Loucy (cell line): ENCODE results near the gene SPIC.

Experiments used
- H2AFZ ChIP-seq: fragments of 200-600 bp; sonication (generic); 2 replicates; pipeline ENCODE4 v1.6.0; 2016; ENCODE audit warnings: antibody characterized with exemption, mild to moderate bottlenecking, low read length, moderate library complexity
- H3F3A ChIP-seq: fragments of 200-600 bp; 2 replicates; pipeline ENCODE4 v1.6.0; 2016; ENCODE audit warnings: antibody characterized with exemption, low read depth, mild to moderate bottlenecking
- H3K27me3 ChIP-seq: fragments of 200-600 bp; sonication (generic); 2 replicates; pipeline ENCODE4 v1.6.1; 2014; ENCODE audit warnings: low read length, mild to moderate bottlenecking; ENCODE audit not compliant: insufficient read depth, poor library complexity, severe bottlenecking
- H3K36me3 ChIP-seq: fragments of 200-600 bp; sonication (generic); 2 replicates; pipeline ENCODE4 v1.6.1; 2016; ENCODE audit warnings: low read length; ENCODE audit not compliant: insufficient read depth
- H3K4me1 ChIP-seq: fragments of 200-600 bp; sonication (generic); 2 replicates; pipeline ENCODE4 v1.5.1; 2014; ENCODE audit warnings: low read length, mild to moderate bottlenecking; ENCODE audit not compliant: insufficient read depth, poor library complexity, severe bottlenecking
- H3K4me2 ChIP-seq: fragments of 200-600 bp; sonication (generic); 2 replicates; pipeline ENCODE4 v1.6.0; 2014; ENCODE audit warnings: antibody characterized with exemption, low read length, low read depth, mild to moderate bottlenecking; ENCODE audit not compliant: poor library complexity, severe bottlenecking
- H3K4me3 ChIP-seq: fragments of 200-600 bp; sonication (generic); 2 replicates; pipeline ENCODE4 v1.5.1; 2014; ENCODE audit warnings: low read length, mild to moderate bottlenecking, mixed read lengths; ENCODE audit not compliant: poor library complexity, severe bottlenecking
- H3K79me2 ChIP-seq: fragments of 200-600 bp; sonication (generic); 2 replicates; pipeline ENCODE4 v1.6.1; 2014; ENCODE audit warnings: low read length; ENCODE audit not compliant: insufficient read depth
- H3K9ac ChIP-seq: fragments of 200-600 bp; sonication (generic); 2 replicates; pipeline ENCODE4 v1.6.0; 2014; ENCODE audit warnings: mild to moderate bottlenecking, low read depth, low read length, moderate library complexity; ENCODE audit not compliant: poor library complexity, severe bottlenecking
- H3K9me2 ChIP-seq: fragments of 200-600 bp; sonication (generic); replicated peaks from 2 replicates; pipeline ENCODE4 v1.6.1; 2016; ENCODE audit warnings: low read depth, low read length, mixed read lengths
- H3K9me3 ChIP-seq: fragments of 200-600 bp; sonication (generic); 2 replicates; pipeline ENCODE4 v1.6.1; 2014; ENCODE audit warnings: mild to moderate bottlenecking, antibody characterized with exemption, low read length, low read depth; ENCODE audit not compliant: insufficient read depth
- H4K20me1 ChIP-seq: fragments of 200-600 bp; sonication (generic); 2 replicates; pipeline ENCODE4 v1.6.0; 2014; ENCODE audit warnings: antibody characterized with exemption, low read length, mild to moderate bottlenecking; ENCODE audit not compliant: insufficient read depth, poor library complexity, severe bottlenecking
- CTCF ChIP-seq: fragments of 200-600 bp; sonication (generic); conservative IDR thresholded peaks from 2 replicates; pipeline ENCODE4 v1.5.1; 2014; ENCODE audit warnings: mild to moderate bottlenecking, antibody characterized with exemption, low read length
- EZH2phosphoT487 ChIP-seq: fragments of 200-600 bp; IDR thresholded peaks from 2 replicates; pipeline ENCODE4 v1.6.1; 2018; ENCODE audit warnings: antibody characterized with exemption, mild to moderate bottlenecking, moderate library complexity, borderline replicate concordance

SPIC gene

GRCh38 chr12:101493556-101493955 lies 18.4 kb downstream of the SPIC start:
- TF ChIP-seq EZH2phosphoT487 (no peak), CTCF (no peak)
- Histone ChIP-seq H2AFZ (no peak overlapping the region), H3K4me1 (no peaks in the 10 kb centered on the region), H3K9ac (no peak overlapping the region), H4K20me1 (no peaks in the 10 kb centered on the region), H3K9me2 (no peaks in the 10 kb centered on the region), H3K9me3 (no peaks in the 10 kb centered on the region), H3K27me3 (no peaks in the 10 kb centered on the region), H3K36me3 (no peaks in the 10 kb centered on the region), H3K4me3 (no peak overlapping the region), H3F3A (no peaks in the 10 kb centered on the region), H3K4me2 (no peak overlapping the region), H3K79me2 (no peaks in the 10 kb centered on the region)

- H3K4me3 ChIP-seq: no peak overlapping the region
Observed at GRCh38 chr12:101498252-101498651, 23.1 kb downstream of the SPIC start.

GRCh38 chr12:101501410-101501995 lies 26.4 kb downstream of the SPIC start:
- no peaks in the 10 kb centered on the region for H3K4me1 ChIP-seq
- H3K27me3 ChIP-seq: no peaks in the 10 kb centered on the region
- no peak overlapping the region for H2AFZ ChIP-seq
- H3K79me2 ChIP-seq: no peaks in the 10 kb centered on the region
- no peaks in the 10 kb centered on the region for H3K36me3 ChIP-seq
- no peak overlapping the region for H3K4me2 ChIP-seq
- no peaks in the 10 kb centered on the region for H3F3A ChIP-seq
- no peak overlapping the region for H3K9ac ChIP-seq
- H4K20me1 ChIP-seq: no peaks in the 10 kb centered on the region
- H3K9me2 ChIP-seq: no peaks in the 10 kb centered on the region
- no peaks in the 10 kb centered on the region for H3K9me3 ChIP-seq
- TF ChIP-seq CTCF (no peak), EZH2phosphoT487 (no peak)
- H3K4me3 ChIP-seq: no peak overlapping the region

More at GRCh38 chr12:101498252-101498651, 23.1 kb downstream of the SPIC start:
- H3K4me2 ChIP-seq: no peak overlapping the region
- H3F3A ChIP-seq: no peaks in the 10 kb centered on the region
- H3K27me3 ChIP-seq: no peaks in the 10 kb centered on the region
- no peaks in the 10 kb centered on the region for H3K79me2 ChIP-seq
- no peak overlapping the region for H3K9ac ChIP-seq
- no peaks in the 10 kb centered on the region for H3K9me3 ChIP-seq
- TF ChIP-seq EZH2phosphoT487 (no peak), CTCF (no peak)
- no peaks in the 10 kb centered on the region for H3K36me3 ChIP-seq
- H2AFZ ChIP-seq: no peak overlapping the region
- H3K4me1 ChIP-seq: no peaks in the 10 kb centered on the region
- no peaks in the 10 kb centered on the region for H4K20me1 ChIP-seq
- H3K9me2 ChIP-seq: no peaks in the 10 kb centered on the region
